Keratinocyte (primary cell): ENCODE results near the gene MRS2.
A peak's percentile ranks its signal among the peaks of the same experiment; 100 is the strongest.

Experiments used
- EZH2 ChIP-seq: IDR thresholded peaks from one replicate; pipeline ENCODE4 v1.6.1; 2012; ENCODE audit warnings: inconsistent platforms, mild to moderate bottlenecking, low read length, moderate library complexity
- TF ChIP-seq, protein P1 (sequence below), 3 experiments: IDR thresholded peaks in 1 of 3; conservative IDR thresholded peaks in 1 of 3; optimal IDR thresholded peaks in 1 of 3; 2 replicates in 2 of 3; 3 replicates in 1 of 3; pipeline versions ENCODE3 to v1.5.1; 2011; ENCODE audit warnings: low read length in 3 of 3, mild to moderate bottlenecking in 3 of 3, moderate library complexity in 2 of 3, control low read depth in 1 of 3, inconsistent platforms in 1 of 3; ENCODE audit not compliant: insufficient read depth in 2 of 3; ENCODE audit errors: extremely low read depth in 1 of 3

GRCh38 chr6:24385536-24386269, 17.0 kb upstream of the MRS2 start:
- TF ChIP-seq, protein P1, sequence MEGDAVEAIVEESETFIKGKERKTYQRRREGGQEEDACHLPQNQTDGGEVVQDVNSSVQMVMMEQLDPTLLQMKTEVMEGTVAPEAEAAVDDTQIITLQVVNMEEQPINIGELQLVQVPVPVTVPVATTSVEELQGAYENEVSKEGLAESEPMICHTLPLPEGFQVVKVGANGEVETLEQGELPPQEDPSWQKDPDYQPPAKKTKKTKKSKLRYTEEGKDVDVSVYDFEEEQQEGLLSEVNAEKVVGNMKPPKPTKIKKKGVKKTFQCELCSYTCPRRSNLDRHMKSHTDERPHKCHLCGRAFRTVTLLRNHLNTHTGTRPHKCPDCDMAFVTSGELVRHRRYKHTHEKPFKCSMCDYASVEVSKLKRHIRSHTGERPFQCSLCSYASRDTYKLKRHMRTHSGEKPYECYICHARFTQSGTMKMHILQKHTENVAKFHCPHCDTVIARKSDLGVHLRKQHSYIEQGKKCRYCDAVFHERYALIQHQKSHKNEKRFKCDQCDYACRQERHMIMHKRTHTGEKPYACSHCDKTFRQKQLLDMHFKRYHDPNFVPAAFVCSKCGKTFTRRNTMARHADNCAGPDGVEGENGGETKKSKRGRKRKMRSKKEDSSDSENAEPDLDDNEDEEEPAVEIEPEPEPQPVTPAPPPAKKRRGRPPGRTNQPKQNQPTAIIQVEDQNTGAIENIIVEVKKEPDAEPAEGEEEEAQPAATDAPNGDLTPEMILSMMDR (optimal IDR thresholded peaks at IDR 0.05 in 1 of 3, IDR thresholded peaks at IDR 0.05 in 1 of 3, conservative IDR thresholded peaks at IDR 0.05 in 1 of 3; ENCODE audit: extremely low read depth in 1 of 3, insufficient read depth in 2 of 3, low read length in 3 of 3) = peak in 1 of 3 experiments; percentile 2
- no peak for TF ChIP-seq EZH2
